ENCODE data around the gene POLR2H.

DNA sequence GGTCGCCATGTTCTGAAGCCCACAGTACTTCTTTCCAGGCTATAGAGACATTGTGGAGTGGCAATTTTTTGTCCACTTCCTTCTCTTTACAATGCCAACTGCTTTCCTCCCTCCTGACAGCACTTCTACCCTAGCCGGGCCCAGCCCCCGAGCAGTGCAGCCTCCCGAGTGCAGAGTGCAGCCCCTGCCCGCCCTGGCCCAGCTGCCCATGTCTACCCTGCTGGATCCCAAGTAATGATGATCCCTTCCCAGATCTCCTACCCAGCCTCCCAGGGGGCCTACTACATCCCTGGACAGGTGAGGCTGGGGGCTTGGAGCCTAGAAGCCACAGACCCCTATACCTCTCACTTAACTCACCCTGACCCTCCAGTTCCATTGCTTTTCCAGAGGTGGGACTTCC lies 44.3 kb upstream of the POLR2H start:
- TF ChIP-seq GATA3 (IDR thresholded peaks at IDR 0.05; ENCODE audit: low read depth, low read length) (no peak), GATA2 (IDR thresholded peaks at IDR 0.05; ENCODE audit: low read depth, low read length) (no peak)
